ENCODE data around the gene NUDT15.

DNA sequence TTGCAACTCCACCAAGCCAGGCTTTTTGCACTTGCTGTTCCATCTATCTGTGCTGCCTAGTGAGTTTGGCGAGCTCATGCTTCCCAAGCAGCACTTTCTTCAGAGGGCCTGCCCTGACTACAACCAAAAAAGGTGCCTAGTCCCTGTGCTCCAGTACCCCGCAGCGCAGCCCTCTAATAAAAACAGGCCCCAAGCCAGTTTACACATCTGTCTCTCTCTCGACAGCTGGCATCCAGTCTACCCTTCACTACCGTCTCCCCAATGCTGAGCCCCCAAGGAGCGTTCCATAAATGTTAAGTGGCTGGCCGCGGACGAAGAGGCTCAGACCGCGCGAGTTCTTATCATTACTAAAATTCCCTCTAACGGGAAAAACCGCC lies 56.9 kb downstream of the NUDT15 start:
- TF ChIP-seq, protein P1, sequence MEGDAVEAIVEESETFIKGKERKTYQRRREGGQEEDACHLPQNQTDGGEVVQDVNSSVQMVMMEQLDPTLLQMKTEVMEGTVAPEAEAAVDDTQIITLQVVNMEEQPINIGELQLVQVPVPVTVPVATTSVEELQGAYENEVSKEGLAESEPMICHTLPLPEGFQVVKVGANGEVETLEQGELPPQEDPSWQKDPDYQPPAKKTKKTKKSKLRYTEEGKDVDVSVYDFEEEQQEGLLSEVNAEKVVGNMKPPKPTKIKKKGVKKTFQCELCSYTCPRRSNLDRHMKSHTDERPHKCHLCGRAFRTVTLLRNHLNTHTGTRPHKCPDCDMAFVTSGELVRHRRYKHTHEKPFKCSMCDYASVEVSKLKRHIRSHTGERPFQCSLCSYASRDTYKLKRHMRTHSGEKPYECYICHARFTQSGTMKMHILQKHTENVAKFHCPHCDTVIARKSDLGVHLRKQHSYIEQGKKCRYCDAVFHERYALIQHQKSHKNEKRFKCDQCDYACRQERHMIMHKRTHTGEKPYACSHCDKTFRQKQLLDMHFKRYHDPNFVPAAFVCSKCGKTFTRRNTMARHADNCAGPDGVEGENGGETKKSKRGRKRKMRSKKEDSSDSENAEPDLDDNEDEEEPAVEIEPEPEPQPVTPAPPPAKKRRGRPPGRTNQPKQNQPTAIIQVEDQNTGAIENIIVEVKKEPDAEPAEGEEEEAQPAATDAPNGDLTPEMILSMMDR (IDR thresholded peaks at IDR 0.05; ENCODE audit: borderline replicate concordance, extremely low read depth, low read length, poor library complexity, severe bottlenecking): no peak
- TF ChIP-seq EZH2 (IDR thresholded peaks at IDR 0.05; ENCODE audit: borderline replicate concordance, low read depth, low read length, severe bottlenecking): no peak
